DND-41 (cell line): ENCODE data around the gene FOXK1.

ENCODE experiments used
- ATAC-seq: fragments of 200-7000 bp; cut with Tn5 transposase; 3 replicates; pipeline ENCODE4 v1.9.1; 2021; ENCODE audit warnings: low read depth; ENCODE audit not compliant: insufficient read depth
- DNase-seq: peaks from one replicate; pipeline ENCODE4 v3.0.0-alpha.2; 2020
- H2AFZ ChIP-seq: 2 replicates; pipeline ENCODE4 v1.6.0; 2012; ENCODE audit warnings: low read depth, low read length
- H3K27ac ChIP-seq: 2 replicates; pipeline ENCODE4 v1.5.1; 2012; ENCODE audit warnings: low read length, inconsistent platforms
- H3K27me3 ChIP-seq: fragments of 200-600 bp; sonication (generic); 2 replicates; pipeline ENCODE4 v1.6.0; 2012; ENCODE audit warnings: low read length, mild to moderate bottlenecking, inconsistent platforms; ENCODE audit not compliant: insufficient read depth, poor library complexity
- H3K36me3 ChIP-seq: 2 replicates; pipeline ENCODE4 v1.5.1; 2012; ENCODE audit warnings: low read length, inconsistent platforms; ENCODE audit not compliant: insufficient read depth
- H3K4me1 ChIP-seq: 2 replicates; pipeline ENCODE4 v1.5.1; 2012; ENCODE audit warnings: mild to moderate bottlenecking, low read length; ENCODE audit not compliant: insufficient read depth
- H3K4me2 ChIP-seq: 2 replicates; pipeline ENCODE4 v1.6.0; 2012; ENCODE audit warnings: mild to moderate bottlenecking, moderate library complexity, low read length, inconsistent platforms; ENCODE audit not compliant: insufficient read depth
- H3K4me3 ChIP-seq, 2 experiments: fragments of 200-600 bp in 1 of 2; shearing (Covaris generic) in 1 of 2; 2 replicates each; pipeline ENCODE4 v1.5.1; 2012 to 2016; ENCODE audit warnings: inconsistent platforms in 2 of 2, low read length in 2 of 2, mild to moderate bottlenecking in 2 of 2, low read depth in 1 of 2, moderate library complexity in 1 of 2
- H3K79me2 ChIP-seq: 2 replicates; pipeline ENCODE4 v1.6.0; 2012; ENCODE audit warnings: low read length, inconsistent platforms; ENCODE audit not compliant: insufficient read depth
- H3K9ac ChIP-seq: 2 replicates; pipeline ENCODE4 v1.6.0; 2012; ENCODE audit warnings: low read depth, mild to moderate bottlenecking, inconsistent platforms, low read length, moderate library complexity
- H3K9me3 ChIP-seq: 2 replicates; pipeline ENCODE4 v1.5.1; 2012; ENCODE audit warnings: low read length, moderate library complexity, mild to moderate bottlenecking, inconsistent platforms; ENCODE audit not compliant: insufficient read depth, severe bottlenecking
- H4K20me1 ChIP-seq: 2 replicates; pipeline ENCODE4 v1.6.0; 2012; ENCODE audit warnings: low read length; ENCODE audit not compliant: insufficient read depth
- EZH2 ChIP-seq: IDR thresholded peaks from 3 replicates; pipeline ENCODE4 v1.6.1; 2012; ENCODE audit warnings: borderline replicate concordance, low read depth, mild to moderate bottlenecking, moderate library complexity, low read length, inconsistent platforms; ENCODE audit not compliant: severe bottlenecking
- TF ChIP-seq, protein P1 (sequence below): IDR thresholded peaks from 2 replicates; pipeline ENCODE4 v1.5.1; 2012; ENCODE audit warnings: borderline replicate concordance, low read length, moderate library complexity, mild to moderate bottlenecking; ENCODE audit not compliant: poor library complexity, severe bottlenecking; ENCODE audit errors: extremely low read depth

The FOXK1 gene

DNA sequence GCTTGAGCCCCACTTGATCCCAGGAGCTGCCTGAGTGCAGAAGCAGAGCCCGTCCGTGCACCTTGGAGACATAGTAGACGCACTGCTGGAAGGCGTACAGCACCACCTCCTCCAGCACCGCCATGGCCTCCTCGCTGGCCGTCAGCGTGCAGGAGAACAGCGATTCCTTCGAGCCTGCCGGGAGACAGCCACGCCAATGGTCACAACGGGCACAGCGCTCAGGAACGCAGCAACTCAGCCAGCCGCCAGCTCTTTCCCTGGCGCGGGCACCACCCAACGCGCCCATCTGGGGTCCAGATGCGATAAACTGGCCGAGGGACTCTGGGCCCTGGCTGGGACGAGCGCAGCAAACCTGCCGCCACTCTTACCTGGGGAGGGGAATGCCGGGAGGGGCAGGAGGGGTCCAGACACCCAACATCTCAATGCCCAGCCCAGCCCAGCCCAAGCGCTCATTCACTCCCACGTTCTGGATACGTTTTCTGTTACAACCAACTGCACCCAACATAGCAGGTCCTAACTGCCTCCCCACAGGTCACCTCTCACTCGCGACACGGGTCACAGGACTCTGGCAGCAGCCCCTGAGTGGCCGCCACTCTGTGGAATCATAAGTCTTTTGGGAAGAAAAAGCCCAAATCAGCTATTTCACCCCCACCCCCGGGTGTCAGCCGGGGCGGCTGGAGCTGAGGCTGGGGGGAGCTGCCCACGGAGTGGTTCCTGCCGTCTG is 135.2 kb downstream of the FOXK1 start:
- Histone ChIP-seq H3K9me3 (no peaks in the 10 kb centered on the region), H2AFZ (no peak overlapping the region), H3K36me3 (no peaks in the 10 kb centered on the region), H3K79me2 (no peaks in the 10 kb centered on the region), H3K4me2 (no peak overlapping the region), H3K27ac (no peak overlapping the region), H3K4me3 (no peak overlapping the region), H3K4me1 (no peaks in the 10 kb centered on the region), H3K9ac (no peak overlapping the region), H3K27me3 (no peaks in the 10 kb centered on the region), H4K20me1 (no peaks in the 10 kb centered on the region)
- TF ChIP-seq EZH2, result no peak
- DNase-seq, result no peak
- no peak for ATAC-seq

DNA sequence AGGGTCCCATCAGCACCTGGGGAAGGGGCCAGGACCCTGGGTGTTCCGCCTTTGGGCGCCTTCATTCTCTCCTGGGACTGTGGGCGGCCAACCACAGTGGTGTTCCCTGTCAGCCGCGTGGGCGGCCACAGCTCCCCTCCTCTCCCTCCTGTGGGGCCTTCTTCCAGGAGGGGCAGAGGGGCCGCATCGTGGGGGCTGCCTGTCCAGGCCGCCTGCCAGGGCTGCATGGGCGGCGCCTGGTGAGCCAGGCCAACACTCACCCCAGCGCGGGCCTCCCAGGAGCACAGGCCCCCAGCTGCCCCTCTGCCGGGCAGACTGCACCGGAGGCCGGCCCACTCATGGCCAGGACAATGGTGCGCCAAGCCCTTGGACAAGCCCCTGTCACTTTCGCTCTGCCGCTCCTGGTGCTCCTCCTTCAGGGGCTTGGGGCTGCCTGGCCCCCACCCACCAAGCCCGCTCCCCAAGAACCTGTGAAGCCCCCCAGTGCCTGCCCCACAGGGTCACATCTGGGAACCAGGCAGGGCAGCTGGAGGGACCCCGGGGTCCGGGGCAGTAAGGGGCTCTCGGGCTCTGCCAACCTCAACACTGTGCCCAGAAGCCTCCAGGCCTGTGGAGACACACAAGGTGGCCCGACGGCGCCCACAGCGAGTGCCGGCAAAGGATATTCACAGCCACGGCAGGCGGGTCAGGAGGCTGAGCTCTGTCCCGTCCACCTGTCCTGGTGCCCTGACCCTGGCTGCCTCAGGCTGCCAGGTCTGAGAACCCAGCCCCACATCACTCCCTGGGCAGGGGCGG is 136.1 kb downstream of the FOXK1 start:
- H2AFZ ChIP-seq, result no peak overlapping the region
- no peaks in the 10 kb centered on the region for H4K20me1 ChIP-seq
- H3K27ac ChIP-seq, result no peak overlapping the region
- no peaks in the 10 kb centered on the region for H3K36me3 ChIP-seq
- no peaks in the 10 kb centered on the region for H3K27me3 ChIP-seq
- no peak overlapping the region for H3K9ac ChIP-seq
- no peak overlapping the region for H3K4me2 ChIP-seq
- no peak for DNase-seq
- no peak for TF ChIP-seq EZH2
- TF ChIP-seq, protein P1, sequence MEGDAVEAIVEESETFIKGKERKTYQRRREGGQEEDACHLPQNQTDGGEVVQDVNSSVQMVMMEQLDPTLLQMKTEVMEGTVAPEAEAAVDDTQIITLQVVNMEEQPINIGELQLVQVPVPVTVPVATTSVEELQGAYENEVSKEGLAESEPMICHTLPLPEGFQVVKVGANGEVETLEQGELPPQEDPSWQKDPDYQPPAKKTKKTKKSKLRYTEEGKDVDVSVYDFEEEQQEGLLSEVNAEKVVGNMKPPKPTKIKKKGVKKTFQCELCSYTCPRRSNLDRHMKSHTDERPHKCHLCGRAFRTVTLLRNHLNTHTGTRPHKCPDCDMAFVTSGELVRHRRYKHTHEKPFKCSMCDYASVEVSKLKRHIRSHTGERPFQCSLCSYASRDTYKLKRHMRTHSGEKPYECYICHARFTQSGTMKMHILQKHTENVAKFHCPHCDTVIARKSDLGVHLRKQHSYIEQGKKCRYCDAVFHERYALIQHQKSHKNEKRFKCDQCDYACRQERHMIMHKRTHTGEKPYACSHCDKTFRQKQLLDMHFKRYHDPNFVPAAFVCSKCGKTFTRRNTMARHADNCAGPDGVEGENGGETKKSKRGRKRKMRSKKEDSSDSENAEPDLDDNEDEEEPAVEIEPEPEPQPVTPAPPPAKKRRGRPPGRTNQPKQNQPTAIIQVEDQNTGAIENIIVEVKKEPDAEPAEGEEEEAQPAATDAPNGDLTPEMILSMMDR, result no peak
- ATAC-seq, result no peak
- H3K4me1 ChIP-seq, result no peaks in the 10 kb centered on the region
- H3K4me3 ChIP-seq, result no peak overlapping the region
- no peaks in the 10 kb centered on the region for H3K79me2 ChIP-seq
- H3K9me3 ChIP-seq, result no peaks in the 10 kb centered on the region

DNA sequence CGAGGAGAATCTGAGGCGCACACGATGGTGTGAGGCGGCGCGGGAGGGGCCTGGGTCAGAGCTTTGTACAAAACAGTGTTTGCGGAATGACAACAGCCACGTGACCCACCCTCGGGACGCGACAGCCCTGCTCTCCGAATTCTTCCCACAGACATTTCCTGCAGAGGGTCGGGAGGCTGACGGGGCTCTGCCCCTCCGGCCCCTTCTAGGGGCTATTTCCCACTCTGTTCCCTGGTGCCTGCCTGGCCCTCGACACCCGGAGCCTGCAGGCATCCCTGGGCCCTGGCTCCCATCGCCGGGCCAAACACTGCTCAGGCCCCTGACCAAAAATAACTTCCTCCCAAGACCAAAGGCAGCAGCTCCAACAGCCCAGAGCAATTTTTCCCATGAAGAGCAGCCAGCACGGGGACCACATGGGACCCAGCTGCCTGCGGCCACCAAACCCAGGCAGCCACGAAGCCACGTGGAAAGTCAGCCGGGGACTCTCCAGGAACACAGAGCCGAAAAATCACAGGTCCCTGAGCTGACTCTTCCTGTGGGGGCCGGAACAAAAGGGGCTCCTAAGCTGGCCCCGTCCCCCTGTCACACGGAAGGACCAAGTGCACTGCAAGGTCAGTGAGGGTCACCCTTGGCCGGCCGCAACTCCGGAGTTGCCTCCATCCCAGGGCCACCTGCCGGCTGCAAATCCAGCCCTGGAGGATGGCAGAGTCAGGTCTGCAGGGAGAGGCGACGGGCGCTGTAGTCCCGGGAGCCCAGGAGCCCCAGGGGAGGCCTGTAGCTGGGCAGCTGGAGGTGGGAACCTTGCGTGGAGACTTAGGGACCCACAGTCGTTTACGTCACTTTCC is 137.7 kb downstream of the FOXK1 start:
- no peak overlapping the region for H3K4me2 ChIP-seq
- no peak for DNase-seq
- H3K4me1 ChIP-seq, result no peaks in the 10 kb centered on the region
- ATAC-seq, result no peak
- H3K27ac ChIP-seq, result no peak overlapping the region
- no peaks in the 10 kb centered on the region for H3K79me2 ChIP-seq
- H4K20me1 ChIP-seq, result no peaks in the 10 kb centered on the region
- no peak overlapping the region for H3K9ac ChIP-seq
- no peaks in the 10 kb centered on the region for H3K36me3 ChIP-seq
- no peaks in the 10 kb centered on the region for H3K27me3 ChIP-seq
- TF ChIP-seq EZH2, result no peak
- TF ChIP-seq, protein P1, result no peak
- no peak overlapping the region for H3K4me3 ChIP-seq
- no peaks in the 10 kb centered on the region for H3K9me3 ChIP-seq
- no peak overlapping the region for H2AFZ ChIP-seq

DNA sequence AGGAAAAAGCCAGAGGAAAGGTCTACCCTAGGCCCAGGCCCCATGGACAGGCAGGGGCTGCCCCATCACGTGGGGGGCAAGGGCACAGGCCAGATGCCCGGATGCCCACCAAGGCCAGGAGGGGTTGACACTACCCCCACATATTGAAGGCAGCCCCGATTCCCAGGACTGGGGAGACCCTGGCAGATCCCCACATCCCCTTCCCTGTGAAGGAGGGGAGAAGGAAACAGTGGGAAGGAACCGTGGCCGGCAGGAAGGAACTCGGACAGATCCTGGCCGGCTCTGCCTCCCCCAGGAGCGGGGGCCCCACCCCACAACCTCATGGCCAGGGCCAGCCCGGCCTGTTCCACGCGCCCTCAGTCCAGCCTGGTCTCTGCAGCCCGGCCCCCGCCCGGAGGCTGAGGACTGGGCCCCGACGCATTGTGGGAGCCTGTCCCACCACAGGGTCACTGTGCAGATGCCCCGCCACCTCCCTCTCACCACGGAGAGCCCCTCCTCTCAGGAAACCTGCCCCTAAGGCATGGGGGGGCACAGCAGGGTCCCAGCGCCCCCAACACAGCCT is 138.4 kb downstream of the FOXK1 start:
- DNase-seq (no peak), ATAC-seq (no peak)
- no peak overlapping the region for H3K4me3 ChIP-seq
- no peak overlapping the region for H3K4me2 ChIP-seq
- no peak overlapping the region for H2AFZ ChIP-seq
- H4K20me1 ChIP-seq, result no peaks in the 10 kb centered on the region
- no peak overlapping the region for H3K9ac ChIP-seq
- no peaks in the 10 kb centered on the region for H3K79me2 ChIP-seq
- no peaks in the 10 kb centered on the region for H3K4me1 ChIP-seq
- TF ChIP-seq EZH2, result no peak
- TF ChIP-seq, protein P1, result no peak
- no peaks in the 10 kb centered on the region for H3K27me3 ChIP-seq
- H3K27ac ChIP-seq, result no peak overlapping the region
- no peaks in the 10 kb centered on the region for H3K36me3 ChIP-seq
- H3K9me3 ChIP-seq, result no peaks in the 10 kb centered on the region
